Activated T-cell treated with anti-CD3 and anti-CD28 coated beads, Interleukin-2, amount 50 U/mL, for 24 hours (primary cell): ENCODE measurements around the gene ERGIC1.
A peak's percentile ranks its signal among the peaks of the same experiment; 100 is the strongest.

ENCODE experiments used
- DNase-seq: peaks from one replicate; pipeline ENCODE4 v3.0.0-alpha.2; 2020
- H3K27ac Mint-ChIP-seq: 2 replicates; pipeline ENCODE4 v1.8.0; 2020; ENCODE audit warnings: mild to moderate bottlenecking, mixed read lengths
- H3K27me3 Mint-ChIP-seq: 2 replicates; pipeline ENCODE4 v1.8.0; 2020; ENCODE audit warnings: mixed read lengths
- H3K36me3 Mint-ChIP-seq: 2 replicates; pipeline ENCODE4 v1.8.0; 2020; ENCODE audit warnings: low read depth, mixed read lengths
- H3K4me1 Mint-ChIP-seq: 2 replicates; pipeline ENCODE4 v1.8.0; 2020; ENCODE audit warnings: low read depth, mixed read lengths
- H3K4me3 Mint-ChIP-seq: 2 replicates; pipeline ENCODE4 v1.8.0; 2020; ENCODE audit warnings: mild to moderate bottlenecking, moderate library complexity, mixed read lengths
- H3K9me3 Mint-ChIP-seq: 2 replicates; pipeline ENCODE4 v1.8.0; 2020; ENCODE audit warnings: mixed read lengths

Gene ERGIC1

GRCh38 chr5:172920447-172920849 lies 86.4 kb downstream of the ERGIC1 start:
- Mint-ChIP-seq H3K9me3 (no peaks in the 10 kb centered on the region), H3K27me3 (no peaks in the 10 kb centered on the region), H3K4me3 (no peak overlapping the region), H3K36me3 (peaks cover 38% of the 10 kb centered on the region), H3K27ac (peak overlapping the region; percentile 26), H3K4me1 (peaks cover 15% of the 10 kb centered on the region)
- DNase-seq = no peak

GRCh38 chr5:172920995-172921394 lies 86.9 kb downstream of the ERGIC1 start:
- no peaks in the 10 kb centered on the region for H3K27me3 Mint-ChIP-seq
- H3K36me3 Mint-ChIP-seq = peaks cover 34% of the 10 kb centered on the region
- H3K4me3 Mint-ChIP-seq = no peak overlapping the region
- peaks cover 15% of the 10 kb centered on the region for H3K4me1 Mint-ChIP-seq
- no peaks in the 10 kb centered on the region for H3K9me3 Mint-ChIP-seq
- no peak for DNase-seq
- H3K27ac Mint-ChIP-seq = no peak overlapping the region

- DNase-seq = no peak
- Mint-ChIP-seq H3K4me1 (peaks cover 15% of the 10 kb centered on the region), H3K27me3 (no peaks in the 10 kb centered on the region), H3K9me3 (no peaks in the 10 kb centered on the region), H3K36me3 (peaks cover 38% of the 10 kb centered on the region), H3K27ac (no peak overlapping the region), H3K4me3 (no peak overlapping the region)
These were observed 87.9 kb downstream of the ERGIC1 start for GRCh38 chr5:172921906-172922305.

- H3K4me3 Mint-ChIP-seq = no peak overlapping the region
- peaks cover 34% of the 10 kb centered on the region for H3K36me3 Mint-ChIP-seq
- no peaks in the 10 kb centered on the region for H3K27me3 Mint-ChIP-seq
- H3K9me3 Mint-ChIP-seq = no peaks in the 10 kb centered on the region
- H3K4me1 Mint-ChIP-seq = peaks cover 7% of the 10 kb centered on the region
- no peak overlapping the region for H3K27ac Mint-ChIP-seq
- no peak for DNase-seq
These were observed 89.5 kb downstream of the ERGIC1 start for GRCh38 chr5:172923539-172923938.

- Mint-ChIP-seq H3K27ac (no peak overlapping the region), H3K4me3 (no peak overlapping the region), H3K4me1 (no peaks in the 10 kb centered on the region), H3K27me3 (no peaks in the 10 kb centered on the region), H3K36me3 (peaks cover 23% of the 10 kb centered on the region), H3K9me3 (no peaks in the 10 kb centered on the region)
- DNase-seq = no peak
These were observed 91.4 kb downstream of the ERGIC1 start for GRCh38 chr5:172925336-172925948.

DNA sequence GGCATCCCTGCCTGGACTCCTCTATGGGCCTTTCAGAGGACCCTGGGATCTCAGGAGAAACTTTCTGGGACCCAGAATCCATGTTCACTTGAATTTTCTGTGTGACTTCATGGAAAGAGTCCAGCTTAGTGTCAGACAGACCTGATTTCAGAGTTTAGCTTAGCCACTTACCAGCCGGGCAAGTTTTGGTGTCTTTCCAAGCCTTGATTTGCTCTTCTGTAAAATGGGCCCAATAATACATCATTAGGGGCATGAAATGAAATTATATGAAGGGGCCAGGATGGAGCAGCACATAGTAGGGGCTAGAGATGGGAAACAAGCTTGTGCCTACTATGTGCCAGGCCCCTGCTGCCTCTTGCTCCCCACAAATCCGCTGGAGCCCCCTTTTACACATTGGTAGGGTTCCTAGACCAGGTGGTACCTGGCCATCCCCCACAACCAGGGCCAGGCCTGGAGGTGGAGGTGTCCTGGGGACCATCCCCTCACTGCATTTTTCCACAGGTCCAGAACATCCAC lies 92.0 kb downstream of the ERGIC1 start:
- H3K36me3 Mint-ChIP-seq = peaks cover 23% of the 10 kb centered on the region
- no peaks in the 10 kb centered on the region for H3K27me3 Mint-ChIP-seq

GRCh38 chr5:172926796-172927195 lies 92.7 kb downstream of the ERGIC1 start:
- H3K27ac Mint-ChIP-seq = no peak overlapping the region
- no peak overlapping the region for H3K4me3 Mint-ChIP-seq
- no peaks in the 10 kb centered on the region for H3K4me1 Mint-ChIP-seq
- DNase-seq = no peak
- H3K36me3 Mint-ChIP-seq = peaks cover 23% of the 10 kb centered on the region
- H3K27me3 Mint-ChIP-seq = no peaks in the 10 kb centered on the region
- H3K9me3 Mint-ChIP-seq = no peaks in the 10 kb centered on the region

More for the DNA sequence above, 92.0 kb downstream of the ERGIC1 start:
- no peaks in the 10 kb centered on the region for H3K9me3 Mint-ChIP-seq
- no peaks in the 10 kb centered on the region for H3K4me1 Mint-ChIP-seq
- no peak overlapping the region for H3K4me3 Mint-ChIP-seq
- DNase-seq = no peak
- H3K27ac Mint-ChIP-seq = no peak overlapping the region

- peaks cover 6% of the 10 kb centered on the region for H3K4me1 Mint-ChIP-seq
- peaks cover 27% of the 10 kb centered on the region for H3K36me3 Mint-ChIP-seq
- no peaks in the 10 kb centered on the region for H3K27me3 Mint-ChIP-seq
- no peaks in the 10 kb centered on the region for H3K9me3 Mint-ChIP-seq
- H3K4me3 Mint-ChIP-seq = no peak overlapping the region
- DNase-seq = no peak
- H3K27ac Mint-ChIP-seq = no peak overlapping the region
These were observed 95.4 kb downstream of the ERGIC1 start for GRCh38 chr5:172929371-172929838.

DNA sequence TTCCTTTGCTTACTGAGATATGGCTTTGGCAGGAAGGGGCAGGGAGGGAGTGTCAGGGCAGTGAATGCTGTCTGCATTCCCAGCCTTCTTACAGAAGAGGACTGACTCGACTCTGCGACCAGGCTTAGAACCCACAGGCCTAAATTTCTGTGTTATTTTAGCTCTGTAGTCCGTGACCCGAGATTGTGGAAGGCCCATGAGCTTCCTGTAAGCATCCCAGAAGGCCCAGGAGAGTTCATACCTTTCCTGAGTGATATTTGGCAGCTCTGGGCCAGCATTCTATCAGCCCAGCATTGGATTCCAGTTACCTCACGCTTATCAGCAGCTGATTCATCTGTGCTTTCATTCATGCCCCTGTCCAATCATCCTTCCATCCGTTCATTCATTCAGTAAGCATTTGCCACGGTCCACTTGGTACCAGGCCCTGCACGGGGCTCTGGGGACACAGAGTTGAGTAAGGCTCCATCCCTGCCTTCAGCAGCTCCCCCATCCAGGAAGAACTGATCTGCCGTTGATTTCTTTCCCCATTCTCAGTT lies 97.0 kb downstream of the ERGIC1 start:
- no peak for DNase-seq
- Mint-ChIP-seq H3K27ac (no peak overlapping the region), H3K4me3 (no peak overlapping the region), H3K4me1 (peaks cover 6% of the 10 kb centered on the region), H3K27me3 (no peaks in the 10 kb centered on the region), H3K36me3 (peaks cover 39% of the 10 kb centered on the region), H3K9me3 (no peaks in the 10 kb centered on the region)

GRCh38 chr5:172932313-172933017 lies 98.4 kb downstream of the ERGIC1 start:
- Mint-ChIP-seq H3K27ac (no peak overlapping the region), H3K36me3 (peaks cover 39% of the 10 kb centered on the region)

GRCh38 chr5:172933238-172933637 lies 99.2 kb downstream of the ERGIC1 start:
- H3K9me3 Mint-ChIP-seq = no peaks in the 10 kb centered on the region
- H3K4me1 Mint-ChIP-seq = peaks cover 6% of the 10 kb centered on the region
- H3K27ac Mint-ChIP-seq = no peak overlapping the region
- H3K27me3 Mint-ChIP-seq = no peaks in the 10 kb centered on the region
- DNase-seq = no peak
- H3K4me3 Mint-ChIP-seq = no peak overlapping the region
- peaks cover 42% of the 10 kb centered on the region for H3K36me3 Mint-ChIP-seq

More at GRCh38 chr5:172932313-172933017, 98.4 kb downstream of the ERGIC1 start:
- Mint-ChIP-seq H3K4me3 (no peak overlapping the region), H3K4me1 (peaks cover 6% of the 10 kb centered on the region), H3K9me3 (no peaks in the 10 kb centered on the region), H3K27me3 (no peaks in the 10 kb centered on the region)
- DNase-seq = peak; percentile 82

DNA sequence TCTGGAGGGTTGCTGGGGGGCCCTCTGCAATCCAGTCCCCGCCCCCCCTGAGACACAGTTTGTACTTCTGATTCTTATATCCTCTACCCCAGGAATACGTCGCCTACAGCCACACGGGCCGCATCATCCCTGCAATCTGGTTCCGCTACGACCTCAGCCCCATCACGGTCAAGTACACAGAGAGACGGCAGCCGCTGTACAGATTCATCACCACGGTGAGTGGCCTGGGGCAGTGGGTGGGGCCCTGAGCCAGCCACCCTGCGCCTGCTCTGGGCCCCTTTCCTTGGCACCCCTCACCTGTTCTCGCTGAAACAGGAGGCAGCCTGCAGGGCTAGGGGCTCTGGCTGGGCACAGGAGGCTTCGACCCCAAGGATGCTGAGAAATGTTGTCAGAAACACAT lies 101.0 kb downstream of the ERGIC1 start:
- no peak for DNase-seq
- no peak overlapping the region for H3K4me3 Mint-ChIP-seq
- peaks cover 6% of the 10 kb centered on the region for H3K4me1 Mint-ChIP-seq
- H3K27ac Mint-ChIP-seq = no peak overlapping the region
- H3K9me3 Mint-ChIP-seq = no peaks in the 10 kb centered on the region
- H3K36me3 Mint-ChIP-seq = peaks cover 52% of the 10 kb centered on the region
- H3K27me3 Mint-ChIP-seq = no peaks in the 10 kb centered on the region

DNA sequence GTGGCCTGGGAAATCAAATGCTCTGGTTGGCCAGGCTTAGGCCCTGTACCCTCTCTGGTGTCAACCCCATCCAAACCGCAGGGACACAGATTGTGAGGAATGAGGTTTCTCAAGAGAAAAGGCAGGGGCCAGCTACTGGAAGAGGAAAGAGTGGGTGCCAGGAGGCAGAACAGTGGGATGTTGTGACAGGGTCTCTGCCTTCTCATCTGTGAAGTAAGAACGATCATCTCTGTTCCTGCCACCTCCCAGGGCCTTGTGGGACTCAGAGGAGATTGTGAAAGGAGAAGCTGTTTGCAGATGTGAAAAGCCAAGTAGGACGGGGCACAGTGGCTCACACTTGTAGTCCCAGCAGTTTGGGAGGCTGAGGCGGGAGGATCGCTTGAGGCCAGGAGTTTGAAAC lies 102.3 kb downstream of the ERGIC1 start:
- H3K27ac Mint-ChIP-seq = no peak overlapping the region

GRCh38 chr5:172939071-172939470 lies 105.0 kb downstream of the ERGIC1 start:
- no peak overlapping the region for H3K4me3 Mint-ChIP-seq
- DNase-seq = no peak
- H3K27ac Mint-ChIP-seq = no peak overlapping the region
- H3K4me1 Mint-ChIP-seq = no peaks in the 10 kb centered on the region
- H3K36me3 Mint-ChIP-seq = peaks cover 57% of the 10 kb centered on the region
- no peaks in the 10 kb centered on the region for H3K9me3 Mint-ChIP-seq
- no peaks in the 10 kb centered on the region for H3K27me3 Mint-ChIP-seq

More for the DNA sequence above, 102.3 kb downstream of the ERGIC1 start:
- Mint-ChIP-seq H3K27me3 (no peaks in the 10 kb centered on the region), H3K9me3 (no peaks in the 10 kb centered on the region), H3K4me3 (no peak overlapping the region), H3K36me3 (peaks cover 58% of the 10 kb centered on the region), H3K4me1 (peaks cover 6% of the 10 kb centered on the region)
- no peak for DNase-seq
